HG02678 (cell line): Measurements from ENCODE around the gene MIOX.
A peak's percentile ranks its signal among the peaks of the same experiment; 100 is the strongest.

Experiments
- ATAC-seq: cut with Tn5 transposase; IDR thresholded peaks from one replicate; pipeline ENCODE4 v1.9.1; 2021; ENCODE audit warnings: mild to moderate bottlenecking, moderate library complexity; ENCODE audit not compliant: unreplicated experiment

The MIOX gene

GRCh38 chr22:50471962-50472361 lies 14.7 kb upstream of the MIOX start:
- no peak for ATAC-seq

GRCh38 chr22:50473088-50473487 lies 13.6 kb upstream of the MIOX start:
- ATAC-seq: no peak

GRCh38 chr22:50473855-50474671 lies 12.6 kb upstream of the MIOX start:
- no peak for ATAC-seq

- peak; percentile 78 for ATAC-seq
Measured at GRCh38 chr22:50474710-50475651, 11.7 kb upstream of the MIOX start, which contains the start of gene SBF1. SBF1 (minus strand) TSS chr22:50475035; CDS start chr22:50474840, 195 bp downstream.

GRCh38 chr22:50475652-50476002 lies 11.0 kb upstream of the MIOX start:
- ATAC-seq: no peak

DNA sequence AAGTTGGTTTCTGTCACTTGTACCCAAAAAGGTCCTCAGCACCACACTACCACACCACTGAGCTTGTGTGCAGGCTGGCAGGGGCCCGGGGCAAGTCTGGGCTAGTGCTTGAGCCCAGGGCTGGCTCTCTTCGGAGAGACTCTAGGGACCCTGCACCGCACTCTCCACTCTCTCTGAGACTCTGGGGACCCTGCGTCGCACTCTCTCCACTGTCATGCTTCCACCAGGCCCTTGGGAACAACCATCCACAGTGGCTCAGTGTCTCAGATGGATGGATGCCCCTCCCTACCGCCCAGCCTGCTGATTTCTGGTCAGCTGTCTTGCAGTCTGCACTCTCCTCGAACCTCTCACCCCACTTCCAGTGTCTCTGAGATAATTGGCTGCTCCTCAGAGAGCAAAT lies 9.8 kb upstream of the MIOX start:
- no peak for ATAC-seq

- ATAC-seq: no peak
Measured at GRCh38 chr22:50477923-50478322, 8.7 kb upstream of the MIOX start.

DNA sequence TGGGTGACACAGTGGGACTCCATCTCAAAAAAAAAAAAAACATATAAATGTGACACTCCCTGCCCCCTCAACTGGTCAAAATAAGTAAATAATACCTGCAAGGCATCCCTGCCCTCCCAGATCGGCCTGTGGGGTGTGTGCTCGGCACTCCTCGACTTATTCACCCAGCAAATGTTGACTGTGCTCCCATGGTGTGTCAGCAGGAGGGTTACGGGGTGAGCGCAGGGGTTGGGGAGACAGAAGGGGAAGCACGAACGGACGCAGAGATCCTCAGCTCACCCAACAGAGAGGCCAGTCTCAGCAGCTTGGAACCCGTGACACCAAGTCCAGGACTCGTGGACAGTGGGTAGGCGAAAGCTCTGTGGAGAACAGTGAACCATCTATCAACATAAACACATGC lies 6.9 kb upstream of the MIOX start:
- no peak for ATAC-seq

- no peak for ATAC-seq
Measured at GRCh38 chr22:50481045-50481439, 5.6 kb upstream of the MIOX start.

DNA sequence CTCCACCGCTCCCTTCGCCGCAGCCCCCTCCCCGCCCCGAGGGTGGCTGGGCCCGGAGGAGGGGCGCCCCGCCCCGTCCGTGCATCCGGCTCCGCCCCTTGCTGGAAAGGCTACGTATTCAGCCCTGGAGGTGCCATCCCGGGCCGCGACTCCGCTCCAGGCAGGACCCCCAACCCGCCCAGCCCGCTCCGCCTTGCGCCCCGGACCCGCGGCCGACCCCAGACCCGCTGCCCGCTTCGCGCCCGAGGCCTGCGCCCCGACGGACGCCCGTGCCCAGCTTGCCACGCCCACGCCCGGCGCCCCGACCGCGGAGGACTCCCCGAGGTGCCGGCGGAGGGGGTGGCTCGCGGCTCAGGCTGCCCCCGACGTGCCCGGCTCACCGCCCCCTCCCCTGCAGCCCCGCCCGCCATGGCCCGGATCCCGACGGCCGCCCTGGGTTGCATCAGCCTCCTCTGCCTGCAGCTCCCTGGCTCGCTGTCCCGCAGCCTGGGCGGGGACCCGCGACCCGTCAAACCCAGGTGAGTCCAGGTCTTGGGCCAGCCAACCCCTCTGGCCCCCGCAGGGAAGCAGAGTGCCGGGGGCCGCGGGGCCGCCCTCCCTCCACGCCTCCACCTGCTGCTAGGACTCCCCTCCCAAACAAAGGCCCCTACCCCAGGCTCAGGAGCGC lies 5.1 kb upstream of the MIOX start, which contains the start of gene ADM2:
ADM2 (plus strand) TSS at position 104 of the 667 bp plus-strand sequence; CDS start at position 409, 305 bp downstream.
- no peak for ATAC-seq

- ATAC-seq: no peak
Measured at GRCh38 chr22:50482107-50483074, 4.3 kb upstream of the MIOX start.

DNA sequence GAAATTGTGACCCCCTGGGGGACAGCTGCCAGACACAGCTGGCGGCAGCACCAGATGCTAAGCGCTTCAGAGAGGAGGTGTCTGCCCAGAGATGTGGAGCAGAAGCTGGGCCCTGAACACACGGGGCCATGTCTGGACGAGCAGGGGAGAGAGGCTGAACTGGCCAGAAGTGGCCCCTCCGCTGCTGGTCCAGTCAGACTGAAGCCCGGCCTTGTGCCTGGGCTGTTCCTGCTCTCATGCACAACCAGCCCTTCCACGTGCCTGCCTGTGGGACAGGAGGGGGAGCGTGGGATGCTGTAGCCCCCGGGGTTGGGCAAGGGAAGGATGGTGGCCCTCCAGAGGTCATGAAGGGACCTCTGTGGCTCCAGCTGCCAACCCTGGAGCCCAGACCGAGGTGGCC lies 3.6 kb upstream of the MIOX start:
- no peak for ATAC-seq

GRCh38 chr22:50483556-50483955 lies 3.1 kb upstream of the MIOX start:
- no peak for ATAC-seq

- no peak for ATAC-seq
Measured at GRCh38 chr22:50483977-50484853, 2.4 kb upstream of the MIOX start.

- ATAC-seq: no peak
Measured at GRCh38 chr22:50485221-50486131, 1.2 kb upstream of the MIOX start.

GRCh38 chr22:50487290-50488005 lies 789 bp downstream of the MIOX start:
- ATAC-seq: no peak

DNA sequence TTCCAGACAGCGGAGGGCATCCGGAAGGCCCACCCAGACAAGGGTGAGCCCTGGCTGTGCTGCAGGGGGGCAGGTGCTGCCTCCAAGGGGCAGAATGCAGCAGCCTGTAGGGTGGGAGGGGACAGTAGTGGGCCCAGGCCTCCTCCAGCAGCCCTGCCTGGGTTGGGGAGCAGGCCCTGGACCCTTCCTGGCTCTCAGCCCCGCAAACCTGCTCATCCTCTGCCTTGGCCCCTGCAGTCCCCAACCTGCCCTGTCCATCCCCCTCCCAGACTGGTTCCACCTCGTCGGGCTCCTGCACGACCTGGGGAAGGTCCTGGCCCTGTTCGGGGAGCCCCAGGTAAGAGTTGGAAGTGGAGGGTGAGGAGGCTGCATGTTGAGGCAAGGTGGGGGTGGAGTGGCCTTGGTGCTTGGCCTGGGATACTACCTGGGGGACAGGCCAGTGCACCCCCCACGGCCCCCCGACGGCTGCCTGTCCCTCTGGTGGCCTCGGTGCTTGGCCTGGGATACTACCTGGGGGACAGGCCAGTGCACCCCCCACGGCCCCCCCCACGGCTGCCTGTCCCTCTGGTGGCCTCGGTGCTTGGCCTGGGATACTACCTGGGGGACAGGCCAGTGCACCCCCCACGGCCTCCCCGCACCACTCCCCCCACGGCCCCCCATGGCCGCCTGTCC lies 1.5 kb downstream of the MIOX start:
- no peak for ATAC-seq
